Ureter (tissue), 1 donor: ENCODE measurements around the gene SLC37A2. TPM values are rescaled to one million over a fixed set of nuclear protein-coding genes. Genes with fewer than 3 reads are reported as not detected.
"Not testable (repeated sequence)": the region's sequence is repeated elsewhere in the genome, so short reads cannot be mapped to it uniquely, and the experiment has no call there.

Experiments
- DNase-seq: peaks from one replicate; pipeline ENCODE4 v3.0.0-alpha.2; 2020; ENCODE audit warnings: low spot score
- total RNA-seq: library from RNA; stranded (reverse); gene quantifications from one replicate; pipeline ENCODE4 v1.2.4, GENCODE V29; 2023
- donor health status: DM: yes; HTN: yes; CAD: no.

Gene SLC37A2
- total RNA-seq = 46.5 TPM

- peak; percentile 71 for DNase-seq
Observed at GRCh38 chr11:125062931-125063428, at the start of gene SLC37A2. Gene SLC37A2, plus strand, starts transcription at chr11:125063305. Its CDS starts 63 bp downstream, at chr11:125063368.

DNA sequence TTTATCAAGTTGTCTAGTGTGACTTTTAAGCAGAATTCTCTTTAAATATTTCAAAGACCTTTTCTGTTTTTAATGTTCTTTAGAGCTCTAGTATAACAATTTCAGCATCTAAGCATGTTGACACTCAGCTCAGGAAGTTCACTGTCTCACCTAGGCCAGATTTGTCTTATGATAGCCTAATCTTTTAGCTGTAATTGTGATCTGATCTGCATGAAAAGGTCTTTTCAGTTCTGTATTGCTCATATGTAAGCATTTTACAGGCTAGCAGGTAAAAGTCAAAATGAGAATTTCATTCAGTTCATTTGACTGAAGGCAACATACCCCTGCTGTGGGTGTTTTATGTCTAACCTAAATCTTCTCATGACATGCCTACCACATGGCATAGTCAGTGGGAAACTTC lies 46.7 kb upstream of the SLC37A2 start:
- DNase-seq = no peak

- no peak for DNase-seq
Observed at GRCh38 chr11:125020342-125020741, 42.8 kb upstream of the SLC37A2 start.

DNA sequence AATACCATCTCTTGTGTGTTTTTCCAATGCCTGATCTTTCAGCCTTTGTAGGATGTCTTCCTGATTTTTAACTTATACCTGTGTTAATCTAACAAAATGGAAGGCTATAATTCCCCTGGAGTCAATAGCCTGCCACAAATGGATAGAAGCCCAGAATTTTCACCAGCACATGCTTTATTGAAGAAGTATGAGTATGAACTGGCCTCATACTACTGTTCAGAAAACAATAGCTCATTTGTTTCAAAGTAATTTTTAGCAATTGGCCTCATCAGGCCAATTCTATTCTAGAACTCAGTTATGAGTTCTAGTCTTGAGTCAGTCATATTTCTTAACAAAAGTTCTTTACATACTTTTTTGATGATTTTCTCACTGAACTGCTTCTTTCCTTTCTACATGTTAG lies 40.6 kb upstream of the SLC37A2 start:
- DNase-seq = no peak

DNA sequence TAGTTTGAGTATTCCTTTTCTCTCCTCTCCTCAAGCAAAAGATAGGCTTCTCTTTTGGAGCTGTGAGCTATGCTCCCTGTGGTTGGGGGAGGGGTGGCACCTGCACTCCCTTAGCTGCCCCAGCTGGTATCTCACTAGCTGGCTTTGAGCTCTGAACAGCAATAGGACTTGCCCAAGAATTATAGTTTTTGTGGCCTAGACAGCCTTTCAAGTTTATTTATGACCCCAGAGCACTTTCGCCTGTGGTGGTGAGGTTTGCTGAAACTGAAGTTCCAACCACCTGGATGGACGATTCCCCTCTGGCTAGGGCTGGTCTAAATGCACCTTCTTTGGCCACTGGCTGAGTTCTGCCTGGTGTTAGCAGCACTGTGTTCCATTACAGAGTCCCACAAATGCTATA lies 37.1 kb upstream of the SLC37A2 start:
- DNase-seq = no peak

GRCh38 chr11:125029431-125029830 lies 33.7 kb upstream of the SLC37A2 start:
- not testable (repeated sequence) for DNase-seq

DNA sequence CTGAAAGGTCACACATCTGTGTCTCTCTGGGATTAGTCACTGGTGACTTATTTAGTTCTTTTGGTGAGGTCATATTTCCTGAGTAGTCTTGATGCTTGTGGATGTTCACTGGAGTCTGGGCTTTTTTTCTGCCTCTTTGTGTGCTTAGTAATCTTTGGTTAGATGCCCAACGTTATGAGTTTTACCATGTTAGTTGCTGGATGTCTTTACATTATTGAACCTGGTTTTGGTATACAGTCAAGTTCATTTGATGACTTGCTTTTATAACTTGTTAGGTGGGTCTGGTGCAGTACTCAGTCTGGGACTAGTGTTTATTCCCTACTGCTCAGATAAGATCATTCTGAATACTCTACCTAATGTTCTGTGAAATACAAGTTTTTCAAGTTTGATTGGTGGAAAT lies 26.2 kb upstream of the SLC37A2 start:
- DNase-seq = no peak

DNA sequence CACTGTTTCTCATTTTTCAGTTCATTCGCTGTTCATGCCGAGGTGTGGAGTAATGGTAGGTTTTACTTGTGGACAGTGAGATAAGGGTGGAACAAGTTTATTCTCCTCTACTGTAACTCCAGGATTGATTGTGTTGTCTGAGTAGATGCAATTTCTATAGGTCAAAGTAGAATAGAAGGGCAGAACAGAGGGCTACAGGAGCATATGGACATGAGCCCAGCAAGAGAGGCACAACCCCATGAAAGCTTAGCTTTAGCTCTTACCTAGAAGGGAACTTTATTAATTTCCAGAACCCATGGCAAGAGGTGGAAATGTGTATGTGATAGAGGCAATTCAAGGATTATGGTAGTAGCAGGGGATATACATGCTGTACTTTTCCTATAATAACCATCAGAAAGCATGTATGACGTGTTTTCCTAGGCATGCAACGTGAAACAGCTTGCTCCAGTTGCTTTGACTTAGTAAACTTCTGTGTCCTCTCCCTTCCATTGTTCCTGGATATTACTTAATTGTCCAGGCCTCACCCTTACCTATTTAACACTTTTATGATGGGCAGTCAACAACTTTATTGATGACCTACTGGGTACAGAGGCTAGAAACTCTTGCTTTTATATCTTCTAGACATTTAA lies 13.8 kb upstream of the SLC37A2 start:
- no peak for DNase-seq

DNA sequence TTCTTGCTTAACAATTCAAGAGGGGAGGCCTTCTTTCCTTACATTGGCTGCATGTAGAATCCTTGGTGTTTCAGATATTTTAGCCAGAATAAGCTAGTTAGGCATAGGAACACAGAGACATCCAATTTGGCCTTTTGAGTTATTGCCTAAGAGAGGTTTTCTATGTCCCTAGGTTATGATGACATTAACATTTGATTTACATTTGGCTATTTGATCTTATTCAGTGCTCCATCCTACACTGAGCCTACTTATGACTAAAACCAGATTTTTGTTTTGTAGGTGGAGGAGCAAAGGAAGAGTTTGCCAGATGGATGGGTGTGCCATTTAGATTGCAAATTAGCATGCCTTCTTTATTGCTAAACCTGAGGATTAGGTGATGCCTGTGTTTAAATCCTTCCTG lies 11.1 kb upstream of the SLC37A2 start:
- no peak for DNase-seq

DNA sequence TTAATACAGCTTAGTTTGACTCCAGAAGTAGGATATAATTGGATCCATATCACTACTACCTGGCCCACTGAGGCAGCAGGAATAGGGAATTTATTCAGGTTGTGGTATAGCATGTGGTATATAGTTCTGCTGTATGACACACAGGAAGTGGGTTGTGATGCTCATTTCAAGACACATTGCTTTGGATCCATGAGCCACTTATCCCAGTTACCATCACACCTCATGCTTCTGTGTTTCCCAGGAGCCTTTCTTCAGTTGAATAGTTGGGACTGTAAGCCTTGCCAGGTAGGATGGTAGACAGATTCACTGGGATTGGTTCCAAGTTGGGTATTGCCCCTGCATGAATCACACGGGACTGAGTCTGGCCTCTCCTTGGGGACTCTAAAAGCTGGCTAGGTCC lies 9.9 kb upstream of the SLC37A2 start:
- no peak for DNase-seq

- no peak for DNase-seq
Observed at GRCh38 chr11:125055107-125055715, 7.9 kb upstream of the SLC37A2 start.

DNA sequence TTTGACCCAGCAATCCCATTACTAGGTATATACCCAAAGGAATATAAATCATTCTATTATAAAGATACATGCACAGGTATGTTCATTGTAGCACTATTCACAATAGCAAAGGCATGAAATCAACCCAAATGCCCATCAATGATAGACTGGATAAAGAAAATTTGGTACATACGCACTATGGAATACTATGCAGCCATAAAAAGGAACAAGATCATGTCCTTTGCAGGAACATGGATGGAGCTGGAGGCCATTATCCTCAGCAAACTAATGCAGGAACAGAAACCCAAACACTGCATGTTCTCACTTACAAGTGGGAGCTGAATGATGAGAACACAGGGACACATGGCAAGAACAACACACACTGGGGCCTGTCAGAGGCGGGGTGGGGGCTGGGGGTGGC lies 7.0 kb upstream of the SLC37A2 start:
- DNase-seq = not testable (repeated sequence)

DNA sequence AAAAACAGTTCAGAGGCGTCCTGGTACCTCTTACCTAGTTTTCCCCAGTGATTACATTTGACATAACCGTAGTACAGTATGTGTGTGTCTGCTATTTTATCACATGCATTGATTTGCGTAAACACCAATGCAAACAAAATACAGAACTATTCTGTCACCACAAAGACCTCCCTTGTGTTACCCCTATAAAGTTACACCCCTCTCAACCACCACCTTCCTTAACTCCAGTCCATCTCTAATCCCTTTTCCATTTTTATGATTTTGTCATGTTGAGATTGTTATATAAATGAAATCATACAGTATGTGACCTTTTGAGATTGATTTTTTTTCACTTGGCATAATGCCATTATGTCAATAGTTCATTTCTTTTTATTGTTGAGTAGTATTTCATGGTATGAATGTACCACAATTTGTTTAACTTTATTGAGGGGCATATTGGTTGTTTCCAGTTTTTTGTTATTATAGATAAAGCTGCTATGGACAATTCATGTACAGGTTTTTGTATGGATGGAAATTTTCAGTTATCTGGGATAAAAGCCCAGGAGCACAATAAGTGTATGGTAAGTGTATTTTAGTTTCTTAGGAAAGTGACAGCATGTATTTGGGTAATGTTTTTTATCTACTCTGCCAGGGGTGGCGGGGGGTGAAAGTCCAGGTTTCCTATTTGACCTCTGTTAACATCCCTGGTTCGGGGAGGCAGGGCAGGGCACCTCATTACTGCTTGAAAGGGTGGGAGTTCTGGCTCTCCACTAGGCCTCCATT lies 6.0 kb upstream of the SLC37A2 start:
- DNase-seq = no peak

DNA sequence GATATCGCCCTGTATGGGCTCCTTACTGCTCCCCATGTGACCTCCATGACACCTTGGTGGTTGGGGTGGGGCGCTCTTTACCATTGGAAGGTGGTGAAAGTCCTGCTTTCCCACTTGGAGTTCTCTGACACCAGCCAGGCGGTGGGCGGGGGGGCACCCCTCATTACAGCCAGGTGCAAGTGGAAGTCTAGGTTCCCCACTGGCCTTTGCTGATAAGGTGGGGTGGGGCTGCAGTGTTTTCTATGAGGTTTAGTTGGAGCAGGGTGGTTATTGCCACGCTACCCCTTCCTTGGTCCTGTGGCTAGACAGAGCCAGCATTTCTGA lies 5.5 kb upstream of the SLC37A2 start:
- DNase-seq = no peak

DNA sequence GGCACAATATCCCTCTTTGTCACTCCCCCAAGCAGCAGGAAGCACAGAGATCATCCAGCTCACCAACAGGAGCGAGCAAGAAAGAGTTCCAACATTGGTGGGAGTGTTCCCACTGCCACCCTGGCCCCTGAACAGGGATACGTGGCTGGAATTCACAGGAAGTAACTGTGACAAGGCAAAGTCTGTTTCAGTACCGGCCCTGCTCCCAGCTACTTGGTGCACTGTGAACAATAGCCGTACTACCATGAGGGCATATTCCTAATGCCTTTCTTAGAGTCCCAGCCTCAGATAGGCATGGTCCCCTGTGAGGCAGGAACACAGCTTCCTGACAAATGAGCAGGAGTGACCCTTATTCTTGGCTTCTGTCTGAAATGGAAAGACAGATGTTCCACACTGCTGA lies 1.8 kb upstream of the SLC37A2 start:
- DNase-seq = no peak

DNA sequence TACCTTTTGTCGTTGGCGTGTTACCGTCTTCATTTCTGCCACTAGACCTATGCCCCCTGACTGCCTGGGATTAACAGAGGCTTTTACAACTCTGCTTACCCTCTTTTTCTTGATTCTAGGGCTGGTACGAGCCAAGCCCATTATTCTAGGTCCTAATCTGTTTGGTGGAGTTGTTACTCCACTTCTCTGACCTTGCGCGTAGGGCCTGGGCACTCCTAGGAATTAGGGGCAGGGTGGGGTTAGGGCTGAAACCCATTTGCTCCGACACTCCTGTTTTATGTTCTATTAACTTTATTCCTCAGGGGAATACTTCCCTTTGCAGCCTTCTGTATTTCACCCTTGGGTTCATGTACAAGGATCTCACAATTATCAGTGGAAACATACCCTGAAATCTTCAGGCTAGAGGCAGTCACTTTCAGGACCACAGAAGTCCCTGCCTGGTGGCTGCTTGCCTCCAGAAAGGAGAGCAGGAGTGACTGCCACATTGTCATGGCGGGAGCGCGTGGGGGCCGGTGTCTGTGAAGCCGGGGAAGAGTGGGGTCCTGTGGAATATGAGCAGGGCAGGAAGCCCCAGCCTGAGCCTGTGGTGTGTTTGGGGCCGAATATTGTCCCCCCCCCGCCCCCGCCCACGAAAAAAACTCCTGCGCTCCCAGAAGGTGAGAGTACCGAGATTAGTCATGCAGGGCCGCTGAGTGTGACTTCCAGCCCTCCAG lies 731 bp upstream of the SLC37A2 start:
- DNase-seq = no peak

DNA sequence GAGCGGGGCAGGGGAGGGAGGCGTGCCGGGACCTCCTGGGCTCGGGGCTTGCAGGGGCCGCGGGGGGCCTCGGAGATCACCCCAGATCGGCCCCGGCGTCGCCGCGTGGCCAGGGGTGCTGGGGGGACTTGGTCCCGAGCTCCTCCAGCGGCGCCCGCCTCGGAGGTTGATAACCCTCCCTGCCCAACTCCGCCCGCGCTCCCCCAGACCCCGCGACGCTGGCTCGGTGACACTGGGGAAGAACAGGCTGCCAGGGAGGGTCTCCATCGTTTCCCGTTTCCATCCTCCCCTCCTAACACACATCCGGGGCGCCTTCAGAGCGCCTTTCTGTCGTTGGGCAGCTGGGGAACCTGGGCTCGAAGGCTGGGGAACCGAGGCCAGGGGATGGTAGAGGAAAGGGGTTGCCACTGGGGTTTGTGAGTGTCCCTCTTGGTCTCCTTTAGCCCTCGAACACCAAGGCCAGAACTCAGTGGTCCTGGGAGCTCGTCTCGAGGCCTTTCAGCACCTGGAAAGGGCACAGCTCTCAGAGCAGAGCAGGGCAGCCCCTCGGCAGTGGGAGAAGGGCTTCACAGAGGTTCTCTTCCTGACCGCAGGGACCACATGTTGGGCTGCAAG lies 431 bp downstream of the SLC37A2 start:
- peak; percentile 40 for DNase-seq

DNA sequence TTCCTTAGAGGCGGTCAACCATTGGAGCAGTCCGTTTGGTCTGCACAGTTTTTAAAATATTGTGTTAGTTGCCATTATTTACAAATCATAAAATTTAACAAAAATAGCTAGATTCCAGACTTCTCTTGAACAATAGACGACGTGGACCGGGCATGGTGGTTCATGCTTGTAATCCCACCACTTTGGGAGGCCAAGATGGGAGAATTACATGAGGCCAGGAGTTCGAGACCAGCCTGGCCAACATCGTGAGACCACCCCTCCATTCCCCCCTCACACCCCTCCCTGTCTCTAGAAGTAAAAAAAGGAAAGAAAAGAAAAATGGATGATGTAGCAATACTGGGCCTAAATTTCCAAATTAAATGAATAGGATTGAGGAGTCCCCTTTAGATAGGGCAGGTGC lies 965 bp downstream of the SLC37A2 start:
- DNase-seq = no peak

GRCh38 chr11:125068368-125068767 lies 5.3 kb downstream of the SLC37A2 start:
- no peak for DNase-seq

- no peak for DNase-seq
Observed at GRCh38 chr11:125069008-125069407, 5.9 kb downstream of the SLC37A2 start.

GRCh38 chr11:125069796-125070195 lies 6.7 kb downstream of the SLC37A2 start:
- DNase-seq = no peak

- peak; percentile 88 for DNase-seq
Observed at GRCh38 chr11:125070699-125071254, 7.7 kb downstream of the SLC37A2 start.
